HCEC 1CT (cell line): ENCODE measurements around the gene MAGEB1.

Experiments used
- DNase-seq: peaks from one replicate; pipeline ENCODE4 v3.0.0-alpha.2; 2017

The MAGEB1 gene

DNA sequence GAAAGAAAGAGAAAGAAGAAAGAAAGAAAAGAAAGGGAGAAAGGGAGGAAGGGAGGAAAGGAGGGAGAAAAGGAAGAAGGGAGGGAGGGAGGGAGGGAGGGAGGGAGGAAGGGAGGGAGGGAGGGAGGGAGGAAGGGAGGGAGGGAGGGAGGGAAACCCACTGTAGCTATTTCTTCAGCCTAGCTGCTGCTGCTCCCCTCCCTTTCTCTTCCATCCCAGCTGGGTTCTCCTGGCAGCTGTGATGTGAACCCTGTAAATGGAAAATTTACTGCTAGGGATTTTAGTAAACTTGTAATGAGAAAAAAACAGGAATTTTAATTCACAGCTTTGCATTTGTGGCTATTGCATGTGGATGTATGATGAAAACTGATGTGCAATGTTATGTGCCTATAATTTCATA lies 54.3 kb downstream of the MAGEB1 start:
- DNase-seq = no peak
